GM12875 (cell line): Measurements from ENCODE around the gene NDUFV2.

Source experiments
- H3K4me3 ChIP-seq: one replicate; pipeline ENCODE4 v1.5.1; 2011; ENCODE audit warnings: low read depth, low read length, control low read depth
- CTCF ChIP-seq: IDR thresholded peaks from 2 replicates; pipeline ENCODE4 v1.5.1; 2011; ENCODE audit warnings: low read depth, mild to moderate bottlenecking, control low read depth, inconsistent platforms, low read length, moderate library complexity, borderline replicate concordance; ENCODE audit not compliant: insufficient read depth

NDUFV2 gene

GRCh38 chr18:9106094-9106493 lies 3.6 kb downstream of the NDUFV2 start:
- no peak for TF ChIP-seq CTCF
- H3K4me3 ChIP-seq, result no peak overlapping the region

GRCh38 chr18:9106800-9107584 lies 4.5 kb downstream of the NDUFV2 start:
- TF ChIP-seq CTCF, result no peak
- H3K4me3 ChIP-seq, result no peak overlapping the region

GRCh38 chr18:9108911-9109310 lies 6.4 kb downstream of the NDUFV2 start:
- no peak overlapping the region for H3K4me3 ChIP-seq
- no peak for TF ChIP-seq CTCF

- no peak overlapping the region for H3K4me3 ChIP-seq
- TF ChIP-seq CTCF, result no peak
Observed at GRCh38 chr18:9109523-9109922, 7.0 kb downstream of the NDUFV2 start.

- H3K4me3 ChIP-seq, result no peak overlapping the region
- TF ChIP-seq CTCF, result no peak
Observed at GRCh38 chr18:9113468-9114149, 11.1 kb downstream of the NDUFV2 start.

GRCh38 chr18:9115984-9116383 lies 13.5 kb downstream of the NDUFV2 start:
- no peak for TF ChIP-seq CTCF
- H3K4me3 ChIP-seq, result no peak overlapping the region
